Fibroblast of pulmonary artery (primary cell): ENCODE results near the gene KREMEN1.

ENCODE experiments used
- DNase-seq: peaks from one replicate; pipeline ENCODE4 v3.0.0-alpha.2; 2010; ENCODE audit warnings: low read depth
- H3K4me3 ChIP-seq: replicated peaks from 2 replicates; pipeline ENCODE4 v1.5.1; 2011; ENCODE audit warnings: low read depth, mild to moderate bottlenecking, control low read depth, low read length, moderate library complexity
- CTCF ChIP-seq: IDR thresholded peaks from 2 replicates; pipeline ENCODE4 v1.5.1; 2011; ENCODE audit warnings: mild to moderate bottlenecking, control low read depth, low read length, inconsistent platforms; ENCODE audit errors: missing control alignments

The KREMEN1 gene

DNA sequence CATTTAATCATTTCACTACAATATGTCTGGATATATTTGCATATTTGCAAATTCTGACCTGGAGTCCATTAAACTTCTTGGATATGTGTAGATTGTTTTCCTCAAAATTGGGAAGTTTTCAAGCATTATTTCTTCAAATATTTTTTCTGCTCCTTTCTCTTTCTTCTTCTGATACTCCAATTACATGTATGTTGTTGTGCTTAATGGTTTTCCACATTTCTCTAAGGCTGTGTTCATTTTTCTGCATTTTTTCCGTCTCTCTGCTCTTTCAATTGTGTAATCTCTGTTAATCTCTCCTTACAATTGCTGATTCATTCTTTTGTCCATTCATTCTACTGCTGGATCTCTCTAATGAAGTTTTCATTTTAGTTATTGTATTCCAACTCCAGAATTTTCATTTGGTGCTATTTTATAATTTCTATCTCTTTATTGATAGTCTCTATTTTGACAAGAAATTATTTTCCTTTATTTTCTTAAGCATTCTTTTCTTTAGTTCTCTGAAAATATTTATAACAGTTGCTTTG lies 102.5 kb downstream of the KREMEN1 start:
- no peak overlapping the region for H3K4me3 ChIP-seq
- TF ChIP-seq CTCF: no peak
- no peak for DNase-seq

- DNase-seq: no peak
- no peak for TF ChIP-seq CTCF
- H3K4me3 ChIP-seq: no peak overlapping the region
These were observed 111.4 kb downstream of the KREMEN1 start for GRCh38 chr22:29183971-29184848.

DNA sequence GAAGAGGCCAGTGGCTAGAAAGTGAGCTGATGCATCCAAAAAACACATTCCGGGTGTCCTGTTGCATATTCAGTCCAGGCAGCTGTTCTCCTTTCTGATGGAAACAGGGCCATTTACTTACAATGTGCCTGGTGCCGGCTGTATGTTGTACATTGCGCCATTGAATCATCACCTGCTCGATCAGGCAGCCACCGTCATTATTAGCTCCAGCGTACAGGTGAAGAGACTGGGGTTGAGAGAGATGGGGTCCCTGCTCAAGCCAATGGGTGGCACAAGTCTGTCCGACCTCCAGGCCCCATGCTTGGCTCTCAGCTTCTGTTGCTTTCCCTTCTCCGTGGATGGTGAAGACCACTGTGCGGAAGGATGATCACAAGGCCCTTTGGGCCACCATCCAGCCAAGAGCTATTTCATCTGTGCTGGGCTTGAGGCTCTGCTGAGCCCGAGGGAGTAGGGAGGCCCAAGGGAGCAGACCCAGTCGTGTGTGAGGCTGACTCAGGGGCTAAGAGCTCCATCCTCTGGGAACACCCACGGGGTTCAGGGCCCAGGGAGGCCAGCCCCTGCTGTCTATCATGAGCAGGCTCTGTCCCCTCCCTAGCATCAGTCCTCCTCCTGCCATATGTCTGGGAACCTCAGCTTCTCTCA lies 112.1 kb downstream of the KREMEN1 start:
- TF ChIP-seq CTCF: no peak
- DNase-seq: no peak
- no peak overlapping the region for H3K4me3 ChIP-seq

GRCh38 chr22:29186302-29186701 lies 113.5 kb downstream of the KREMEN1 start:
- no peak for DNase-seq
- H3K4me3 ChIP-seq: no peak overlapping the region
- TF ChIP-seq CTCF: no peak

- no peak for TF ChIP-seq CTCF
- H3K4me3 ChIP-seq: no peak overlapping the region
- DNase-seq: no peak
These were observed 115.0 kb downstream of the KREMEN1 start for GRCh38 chr22:29187831-29188230.

GRCh38 chr22:29190051-29190450 lies 117.2 kb downstream of the KREMEN1 start:
- no peak overlapping the region for H3K4me3 ChIP-seq
- DNase-seq: no peak
- TF ChIP-seq CTCF: no peak

DNA sequence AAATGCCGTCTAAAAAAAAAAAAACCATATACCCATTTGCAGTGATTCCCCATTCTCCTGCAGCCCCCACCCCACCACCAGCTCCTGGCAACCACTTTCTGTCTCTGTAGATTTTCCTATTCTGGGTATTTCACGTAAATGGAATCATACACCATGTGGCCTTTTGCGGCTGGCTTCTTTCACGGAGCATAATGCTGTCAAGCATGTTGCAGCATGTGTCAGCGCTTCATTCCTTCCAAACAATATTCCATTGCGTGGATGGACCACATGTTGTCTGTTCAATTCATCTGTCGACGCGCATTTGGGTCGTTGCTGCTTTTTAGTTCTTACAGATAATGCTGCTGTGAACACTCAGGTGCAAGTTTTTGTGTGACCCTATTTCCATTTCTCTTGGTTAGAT lies 118.1 kb downstream of the KREMEN1 start:
- DNase-seq: no peak
- H3K4me3 ChIP-seq: no peak overlapping the region
- TF ChIP-seq CTCF: no peak
